ENCODE results near the gene CASR.

CASR gene

DNA sequence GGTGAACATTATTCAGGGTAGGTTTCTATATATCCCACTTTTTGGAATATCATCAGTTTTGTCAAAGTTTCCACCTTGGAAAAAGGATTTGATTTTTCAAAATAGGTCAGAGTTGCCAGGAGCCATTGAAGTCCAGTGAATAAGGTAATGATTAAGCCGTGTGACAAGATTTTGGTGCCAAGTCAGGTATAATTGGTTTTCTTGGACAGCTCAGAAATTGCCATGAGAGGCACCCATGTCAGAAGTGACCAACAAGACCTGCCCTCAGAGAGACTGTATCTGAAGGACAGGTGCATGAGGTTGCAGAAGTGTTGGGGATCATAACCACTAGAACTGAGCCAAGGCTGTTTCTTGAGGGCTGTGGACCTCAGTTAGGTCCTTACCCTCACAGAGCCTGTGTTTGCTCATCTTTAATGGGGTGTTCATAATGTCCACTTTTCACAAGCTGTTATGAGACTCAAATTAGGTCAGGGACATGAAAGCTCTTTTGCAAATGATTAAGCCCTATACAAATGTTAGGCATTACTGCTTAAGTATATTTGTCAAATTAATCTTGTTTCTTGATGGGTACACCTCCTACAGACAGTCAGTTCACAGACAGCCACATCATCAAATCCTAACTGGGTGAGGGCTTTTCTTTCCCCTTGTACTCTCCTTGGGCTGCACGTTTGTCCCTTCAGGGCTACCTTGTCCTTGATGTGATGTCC is 32.3 kb downstream of the CASR start:
- no peak for DNase-seq (ENCODE audit: low read depth)

DNA sequence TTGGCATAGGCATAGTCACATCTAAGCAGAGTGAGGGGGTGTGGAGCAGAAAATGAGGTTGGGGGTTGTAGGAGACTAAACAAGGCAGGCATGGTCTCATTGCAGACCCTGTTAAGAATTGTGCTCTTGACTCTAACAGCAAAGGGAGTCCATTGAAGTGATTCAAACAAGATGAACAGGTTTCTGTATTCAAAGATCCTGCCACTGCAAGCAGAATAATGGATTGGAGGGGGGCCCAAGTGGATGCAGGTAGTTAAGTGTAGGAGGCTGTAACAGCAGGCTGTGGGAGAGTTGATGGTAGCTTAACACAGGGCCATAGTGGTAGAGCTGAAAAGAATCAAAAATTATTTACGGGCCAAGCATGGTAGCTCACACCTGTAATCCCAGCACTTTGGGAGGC is 34.4 kb downstream of the CASR start:
- DNase-seq (ENCODE audit: low read depth): no peak

DNA sequence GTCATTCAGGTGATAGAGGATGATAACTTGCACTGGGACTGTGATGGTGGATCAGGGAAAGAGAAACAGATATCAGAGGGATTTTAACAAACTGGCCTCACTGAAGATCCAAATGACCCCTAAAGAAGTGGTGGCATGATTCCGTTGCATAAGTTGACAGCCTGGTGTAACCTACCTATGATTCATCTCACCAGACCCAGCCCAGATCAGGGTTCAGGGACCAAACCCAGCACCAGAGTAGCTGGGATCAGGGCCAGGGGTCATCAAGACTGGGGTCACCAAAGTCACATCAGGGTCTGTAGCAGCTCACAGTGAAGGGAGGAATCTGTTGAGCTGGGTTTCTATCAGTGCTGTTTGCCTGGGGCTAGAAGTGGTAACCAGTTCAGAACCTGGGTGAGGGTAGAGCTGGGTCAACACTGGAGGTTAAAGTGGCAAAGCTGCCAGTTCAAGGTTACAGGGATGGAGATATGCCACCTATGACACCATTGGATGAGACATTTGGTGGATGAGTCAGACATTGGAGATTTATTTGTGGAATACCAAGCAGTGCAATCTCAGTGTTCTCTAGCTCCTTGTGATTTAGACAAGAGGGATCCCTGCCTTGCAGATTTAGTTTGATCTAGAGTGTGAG is 35.9 kb downstream of the CASR start:
- DNase-seq (ENCODE audit: low read depth): no peak

DNA sequence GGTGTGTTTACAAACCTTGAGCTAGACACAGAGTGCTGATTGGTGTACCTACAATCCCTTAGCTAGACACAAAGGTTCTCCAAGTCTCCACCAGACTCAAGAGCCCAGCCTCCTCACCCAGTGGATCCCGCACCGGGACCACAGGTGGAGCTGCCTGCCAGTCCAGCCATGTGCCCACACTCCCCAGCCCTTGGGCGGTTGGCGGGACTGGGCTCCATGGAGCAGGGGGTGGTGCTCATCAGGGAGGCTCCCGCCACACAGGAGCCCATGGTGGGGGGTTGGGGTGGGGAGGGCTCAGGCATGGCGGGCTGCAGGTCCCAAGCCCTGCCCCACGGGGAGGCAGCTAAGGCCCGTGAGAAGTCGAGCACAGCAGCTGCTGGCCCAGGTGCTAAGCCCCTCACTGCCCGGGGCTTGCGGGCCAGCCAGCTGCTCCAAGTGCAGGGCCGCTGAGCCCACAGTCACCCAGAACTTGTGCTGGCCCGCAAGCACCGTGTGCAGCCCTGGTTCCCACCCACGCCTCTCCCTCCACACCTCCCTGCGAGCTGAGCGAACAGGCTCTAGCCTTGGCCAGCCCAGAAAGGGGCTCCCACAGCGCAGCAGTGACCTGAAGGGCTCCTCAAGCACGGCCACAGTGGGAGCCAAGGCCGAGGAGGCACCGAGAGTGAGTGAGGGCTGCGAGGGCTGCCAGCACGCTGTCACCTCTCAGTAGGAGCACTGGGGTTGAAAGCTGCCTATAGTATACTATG is 43.7 kb downstream of the CASR start:
- no peak for DNase-seq (ENCODE audit: low read depth)

DNA sequence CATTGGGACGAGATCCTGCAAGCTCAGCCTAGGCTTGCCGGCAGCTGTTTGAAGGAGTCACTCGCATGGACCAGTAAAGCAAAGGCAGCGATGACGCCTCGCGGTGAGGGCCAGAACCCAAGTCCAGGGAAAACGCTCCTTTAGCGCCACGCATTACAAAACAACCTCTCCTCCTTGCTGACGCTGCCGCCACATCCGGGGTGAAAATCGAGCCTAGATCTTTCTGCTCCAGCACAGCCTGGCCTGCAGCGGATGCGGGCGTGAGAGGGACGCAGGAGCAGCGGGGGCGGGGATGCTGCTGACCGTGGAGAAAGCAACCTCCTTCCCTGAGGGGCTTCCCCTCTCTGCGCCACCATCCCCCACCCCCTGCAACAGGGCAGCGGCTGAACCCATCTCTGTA is 46.7 kb downstream of the CASR start:
- DNase-seq (ENCODE audit: low read depth): no peak

DNA sequence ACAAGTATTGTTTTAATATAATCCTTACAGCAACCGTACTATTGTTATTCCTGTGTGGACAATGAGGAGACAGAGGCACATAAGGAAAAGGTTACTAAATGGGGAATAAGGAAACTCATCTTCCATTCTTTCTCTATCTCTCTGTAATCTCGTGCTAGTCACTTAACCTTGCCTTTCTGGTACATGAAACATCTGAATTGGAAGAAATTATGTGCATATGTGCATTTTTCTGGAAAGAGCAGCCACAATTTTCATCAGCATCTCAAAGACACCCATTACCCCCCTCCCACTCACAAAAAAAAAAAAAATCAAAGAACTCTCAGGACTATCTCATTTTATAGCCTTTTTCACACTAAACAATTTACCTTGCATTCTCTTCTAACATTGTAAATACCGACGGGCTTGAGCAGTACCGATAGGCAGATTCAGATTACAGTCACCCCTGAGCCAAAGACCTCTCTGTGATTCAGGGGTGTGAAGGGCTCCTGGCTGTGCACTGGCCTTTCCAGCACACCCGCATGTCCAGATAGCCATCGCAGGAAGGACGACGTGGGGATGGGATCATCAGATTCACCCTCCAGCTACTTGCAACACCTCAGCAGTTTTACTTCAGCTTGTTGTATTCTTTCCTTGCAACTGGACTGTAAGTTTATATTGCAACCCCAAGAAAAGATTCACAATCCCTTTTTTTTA is 48.1 kb downstream of the CASR start:
- no peak for DNase-seq (ENCODE audit: low read depth)

DNA sequence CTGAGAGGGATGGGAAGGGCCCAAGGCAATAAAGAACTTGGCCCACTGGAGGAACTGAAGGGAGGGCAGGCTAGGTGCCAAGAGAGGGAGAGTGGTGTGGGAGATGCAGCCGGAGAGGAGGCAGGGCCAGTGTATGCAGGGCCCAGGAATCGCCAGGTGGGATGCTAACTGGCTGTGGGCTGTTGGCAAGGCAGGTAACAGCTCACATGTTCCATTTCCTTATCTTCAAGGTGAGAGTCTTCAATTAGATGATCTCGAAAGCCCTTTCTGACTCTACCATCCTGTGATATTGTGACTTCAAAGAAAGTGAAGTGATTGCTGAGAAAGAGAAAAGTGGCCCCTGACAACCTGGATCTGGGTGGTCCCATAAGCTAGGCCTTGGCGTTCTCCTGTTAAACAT is 49.0 kb downstream of the CASR start:
- no peak for DNase-seq (ENCODE audit: low read depth)

DNA sequence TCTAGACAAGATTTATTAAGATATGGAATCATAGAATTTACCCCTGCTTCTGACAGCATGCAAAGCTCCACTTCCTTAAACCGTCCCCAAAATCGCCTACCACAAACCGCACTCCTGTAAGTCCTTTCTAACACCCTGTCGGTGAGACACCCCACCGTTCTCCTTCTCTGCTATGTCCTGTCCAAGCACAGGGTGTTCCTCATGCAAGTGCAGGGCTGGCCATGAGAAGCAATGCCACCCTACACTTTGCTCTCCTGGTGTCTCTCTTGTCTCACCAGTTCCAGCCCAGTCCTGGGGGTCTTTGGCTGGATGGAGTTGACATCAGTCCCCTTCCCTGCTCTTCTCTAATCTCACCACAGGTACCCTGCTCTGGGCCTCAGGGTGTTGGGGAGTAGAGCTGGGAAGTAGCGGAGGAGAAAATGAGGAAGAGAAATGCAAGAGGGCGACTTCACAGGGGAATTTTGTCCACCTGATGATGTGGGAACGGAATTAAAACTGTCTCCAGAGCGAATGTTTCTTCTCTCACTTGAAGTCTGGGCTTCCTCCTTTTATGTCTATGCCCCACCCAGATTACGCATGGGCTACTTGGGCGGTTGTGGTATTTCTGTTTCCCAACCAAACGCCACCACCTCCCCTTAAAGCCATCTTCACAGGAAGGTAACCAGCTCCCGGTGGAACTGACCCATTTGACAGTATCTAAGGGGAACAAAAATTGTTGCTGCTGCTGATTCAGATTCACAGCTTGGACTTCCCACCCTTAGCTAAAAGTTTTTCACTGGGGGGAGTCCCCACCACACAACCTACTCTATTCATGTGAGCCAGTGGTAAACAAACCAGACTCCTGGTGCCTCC is 49.9 kb downstream of the CASR start:
- no peak for DNase-seq (ENCODE audit: low read depth)

DNA sequence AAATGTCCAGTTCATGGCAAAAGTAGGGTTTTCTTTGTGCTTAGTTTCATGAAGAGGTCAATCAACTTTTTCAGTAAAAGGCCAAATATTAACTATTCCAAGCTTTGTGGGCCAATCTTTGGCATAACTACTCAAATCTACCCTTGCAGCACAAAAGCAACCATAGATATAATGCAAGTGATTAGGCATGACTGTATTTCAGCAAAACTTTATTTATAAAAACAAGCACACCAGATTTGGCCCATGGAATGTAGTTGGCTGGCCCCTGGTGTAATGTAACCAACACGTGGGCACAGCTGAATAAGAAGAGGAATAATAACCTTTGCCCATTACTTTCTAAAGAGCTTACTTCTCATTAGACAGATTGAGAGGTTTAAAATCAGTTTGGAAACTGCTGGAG is 50.6 kb downstream of the CASR start:
- DNase-seq (ENCODE audit: low read depth): no peak

DNA sequence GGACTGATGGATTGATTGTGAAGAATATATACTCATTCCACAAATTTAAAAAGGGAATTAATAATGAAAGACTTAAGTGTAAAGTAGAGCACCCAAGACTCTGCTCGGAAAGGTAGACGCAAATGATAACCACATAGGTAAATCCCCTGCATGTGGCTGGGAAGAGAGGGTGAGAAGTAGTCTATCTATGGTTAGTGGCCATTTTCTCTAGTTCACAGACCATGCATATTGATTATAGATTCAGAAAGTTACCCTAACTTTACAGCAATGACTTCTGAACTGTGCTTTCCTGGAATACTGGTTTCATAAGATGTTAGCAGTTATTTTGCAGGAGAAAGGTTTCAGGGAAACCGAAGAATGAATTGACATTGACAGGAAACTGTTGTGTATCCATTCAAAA is 51.7 kb downstream of the CASR start:
- DNase-seq (ENCODE audit: low read depth): no peak

DNA sequence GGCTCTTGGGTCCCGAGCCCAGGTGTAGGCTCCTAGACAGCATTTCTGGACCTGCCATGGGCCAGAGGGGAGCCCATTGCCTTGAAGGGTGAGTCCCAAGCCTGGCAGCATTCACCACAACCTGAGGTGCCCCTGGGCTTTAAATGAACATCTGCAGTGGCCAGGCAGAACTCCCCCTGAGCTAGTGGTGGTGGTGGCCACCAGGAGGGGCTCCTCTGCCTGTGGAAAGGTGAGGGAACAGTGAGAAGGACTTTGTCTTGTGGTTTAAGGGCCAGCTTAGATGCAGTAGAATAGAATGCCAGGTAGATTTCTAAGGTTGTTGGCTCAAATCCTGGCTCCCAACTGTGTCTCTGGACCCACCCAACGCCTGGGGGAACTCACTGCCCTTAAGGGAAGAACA is 55.6 kb downstream of the CASR start:
- DNase-seq (ENCODE audit: low read depth): no peak

DNA sequence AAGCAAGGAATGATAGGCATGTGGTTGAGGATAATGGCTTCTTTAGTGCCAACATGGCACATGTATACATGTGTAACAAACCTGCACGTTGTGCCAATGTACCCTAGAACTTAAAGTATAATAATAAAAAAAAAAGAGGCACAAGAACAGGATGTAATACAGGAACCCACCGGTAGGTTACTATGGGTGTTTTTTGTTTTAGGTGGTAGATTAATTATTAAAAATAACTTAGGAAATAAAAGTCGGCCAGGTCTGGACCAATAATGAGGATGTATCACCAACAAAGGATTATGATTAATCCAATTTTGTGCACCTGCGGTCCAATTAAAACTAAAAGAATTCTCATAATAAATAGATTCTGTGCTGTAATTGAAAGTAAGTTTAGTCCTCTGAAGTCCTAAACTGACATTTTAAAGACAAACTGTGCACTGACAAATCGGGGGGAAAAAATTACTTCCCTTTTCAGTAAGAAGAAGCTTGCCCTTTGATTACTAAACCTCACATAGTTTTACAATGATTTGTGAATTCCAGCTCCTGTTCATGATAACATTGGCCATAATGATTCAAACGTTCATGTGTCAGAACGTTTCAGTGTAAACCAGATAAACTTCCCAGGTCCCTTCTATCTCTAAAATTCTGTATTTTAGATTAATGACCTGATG is 62.2 kb downstream of the CASR start:
- DNase-seq (ENCODE audit: low read depth): no peak

DNA sequence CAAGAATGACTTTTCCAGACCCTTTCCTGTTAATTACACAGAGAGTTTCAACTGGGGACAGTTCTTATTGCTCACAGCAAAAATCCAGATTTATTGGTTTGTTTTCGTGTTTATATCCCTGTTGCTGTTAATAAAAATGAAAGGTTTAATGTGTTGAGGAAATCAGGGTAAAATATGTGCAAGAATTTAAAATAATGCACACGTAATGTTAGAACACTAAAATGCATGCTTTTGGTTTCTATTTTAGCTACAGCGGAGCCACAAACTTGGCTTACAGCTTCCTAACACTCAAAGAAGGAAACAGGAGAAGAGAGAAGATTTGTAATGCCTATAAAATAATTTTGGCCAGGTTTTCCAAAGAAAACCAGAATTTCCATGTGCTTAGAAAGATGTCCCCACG is 62.7 kb downstream of the CASR start:
- no peak for DNase-seq (ENCODE audit: low read depth)

DNA sequence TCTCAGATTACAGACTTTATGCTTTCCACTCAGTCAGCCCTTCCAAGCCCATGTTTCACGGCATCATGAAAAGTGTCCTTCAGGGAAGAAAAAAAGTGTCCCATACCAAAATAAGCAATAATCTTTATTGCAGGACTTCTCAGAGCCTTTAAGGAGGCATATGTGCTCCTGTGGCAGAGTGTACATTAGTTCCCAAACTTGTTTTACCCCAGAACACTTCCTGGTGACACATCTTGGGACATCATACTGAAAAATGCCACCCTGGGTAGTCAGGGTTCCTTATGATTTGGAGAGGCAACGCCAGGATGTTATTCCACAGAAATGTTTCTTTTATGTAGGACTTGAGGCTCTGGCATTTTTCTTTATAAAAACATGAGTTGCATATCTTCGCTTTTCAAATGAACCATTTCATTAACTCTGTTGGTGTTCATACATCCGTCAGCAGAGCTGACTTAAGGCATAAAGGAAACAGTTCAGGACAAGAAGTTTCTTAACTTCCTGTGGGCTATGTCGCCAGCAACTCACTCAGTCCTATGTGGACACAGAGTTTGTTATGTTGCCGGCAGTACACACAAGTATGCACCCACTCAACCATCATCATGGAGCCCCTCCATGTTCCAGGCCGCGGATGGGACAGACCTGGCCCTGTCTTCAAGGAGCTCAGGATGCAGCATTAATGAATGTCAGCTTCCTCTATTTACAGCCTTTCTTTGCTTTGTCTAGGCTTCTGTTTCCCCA is 63.8 kb downstream of the CASR start:
- no peak for DNase-seq (ENCODE audit: low read depth)

DNA sequence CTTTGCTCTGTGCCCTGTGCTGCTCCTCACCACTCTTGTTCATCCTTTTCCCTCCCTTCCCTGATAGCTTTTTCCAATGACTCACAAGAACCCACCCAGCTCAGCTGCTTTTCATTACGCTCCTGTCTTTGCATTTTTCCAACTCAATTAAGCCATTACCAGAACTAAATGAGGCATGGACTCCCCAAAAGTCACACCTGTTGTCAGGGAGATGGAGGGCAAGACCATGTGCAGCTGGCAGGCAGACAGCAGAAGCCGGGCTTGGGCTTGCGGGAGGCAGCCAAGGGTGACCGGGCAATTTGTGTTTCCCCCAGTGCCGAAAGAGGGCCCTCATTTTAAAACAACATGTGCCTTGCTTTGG is 64.3 kb downstream of the CASR start:
- no peak for DNase-seq (ENCODE audit: low read depth)

DNA sequence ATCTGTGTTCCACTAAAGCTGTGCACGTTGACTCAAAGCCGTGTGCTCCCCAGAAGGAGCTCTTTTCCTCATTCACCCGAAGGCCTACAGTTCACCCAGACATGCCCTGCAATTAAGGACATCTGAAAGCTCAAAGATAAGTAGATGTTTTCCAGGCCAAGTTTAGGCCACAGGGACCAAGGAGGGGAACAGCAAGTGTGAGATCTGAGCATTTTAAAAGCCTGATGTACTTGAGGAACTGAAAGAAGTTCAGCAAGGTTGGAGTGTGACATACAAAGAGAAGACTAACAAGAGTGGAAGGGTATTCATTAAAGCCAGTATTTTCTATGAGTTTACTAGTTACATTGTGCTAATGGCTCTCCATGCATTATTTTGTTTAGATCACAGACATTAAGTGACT is 68.0 kb downstream of the CASR start:
- DNase-seq (ENCODE audit: low read depth): no peak

DNA sequence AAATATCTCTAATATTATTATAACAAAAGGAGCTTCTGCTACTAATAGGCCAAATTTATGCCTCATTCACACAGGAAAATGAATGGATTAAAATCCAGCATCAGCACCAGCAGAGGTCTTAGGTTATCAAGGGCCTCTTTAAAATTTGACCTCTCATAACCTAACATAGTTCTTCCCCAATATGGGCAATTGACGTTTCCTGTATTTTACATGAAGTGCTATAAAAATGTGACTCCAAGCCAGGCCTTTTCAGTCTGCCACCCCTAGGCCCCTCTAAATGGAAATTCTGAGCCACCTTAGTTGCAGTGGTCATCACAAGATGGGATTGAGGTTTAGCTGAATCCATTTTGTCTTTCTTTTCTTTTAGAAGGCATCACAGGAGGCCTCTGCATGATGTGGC is 70.1 kb downstream of the CASR start:
- DNase-seq (ENCODE audit: low read depth): no peak

DNA sequence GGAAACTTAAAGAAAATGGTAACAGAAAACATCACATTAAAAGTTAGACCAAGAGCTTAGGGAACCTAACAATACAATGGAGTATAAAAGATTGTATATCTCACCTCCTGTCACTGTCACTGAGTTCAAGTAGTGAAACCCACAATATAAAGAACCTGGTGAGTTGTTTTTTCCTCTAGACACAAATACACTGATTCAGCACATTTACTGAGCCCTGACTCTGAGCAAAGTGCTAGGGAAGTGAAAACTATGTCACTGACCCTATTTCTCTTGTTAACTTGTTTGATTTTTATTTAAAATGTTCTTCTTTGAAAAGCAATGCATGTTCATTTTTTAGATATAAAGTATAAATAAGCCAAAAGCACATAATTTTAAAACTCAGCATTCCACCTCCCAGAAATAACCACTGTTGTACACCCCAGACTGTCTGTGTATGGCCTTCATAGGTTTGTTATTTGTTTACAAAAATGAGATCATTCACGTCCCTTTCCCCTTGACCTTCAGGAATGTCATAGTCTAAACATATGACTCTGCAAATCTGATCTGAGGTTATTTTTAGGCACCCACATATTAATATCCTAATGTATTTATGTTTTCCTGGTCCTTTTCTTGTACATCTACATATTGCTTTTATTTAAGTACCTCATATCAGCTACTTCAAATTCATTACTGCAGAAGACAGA is 72.4 kb downstream of the CASR start:
- DNase-seq (ENCODE audit: low read depth): no peak

DNA sequence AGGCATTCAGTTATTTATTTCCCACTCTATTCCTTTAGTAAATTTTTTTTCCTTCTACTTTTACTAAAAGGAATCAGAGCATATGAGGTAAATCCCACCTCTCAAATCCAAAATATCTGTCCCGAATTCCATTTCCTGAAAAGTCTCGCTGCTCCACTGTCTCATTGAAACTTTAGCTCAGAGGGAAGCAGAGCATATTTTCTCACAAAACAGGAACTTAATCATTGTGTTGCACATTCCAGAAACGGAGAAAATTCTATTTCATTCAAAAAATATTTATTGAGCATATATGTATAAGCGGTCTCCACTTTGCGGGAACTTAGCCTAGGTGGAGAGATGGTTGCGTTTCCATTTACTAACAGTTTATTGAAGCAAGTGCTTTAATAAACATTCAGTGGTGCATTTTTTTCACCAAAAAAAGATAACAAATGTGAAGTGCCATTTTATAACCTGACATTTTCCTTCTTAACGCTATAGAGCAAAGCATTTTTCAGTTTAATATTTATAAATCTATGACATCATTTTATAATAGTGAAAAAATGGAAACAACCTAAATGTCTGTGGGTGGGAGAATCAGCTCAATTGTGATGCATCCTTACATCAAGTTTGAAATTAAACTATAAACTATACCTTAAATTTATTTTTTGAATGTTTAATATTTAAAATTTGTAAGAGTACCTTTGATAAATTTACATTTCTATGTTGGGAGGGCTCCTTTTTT is 74.3 kb downstream of the CASR start:
- no peak for DNase-seq (ENCODE audit: low read depth)

Data from T follicular helper cell (primary cell).